Measurements from ENCODE around the gene GSDMA.

- no peak for TF ChIP-seq CTCF (IDR thresholded peaks at IDR 0.05)
- TF ChIP-seq POLR2AphosphoS5 (IDR thresholded peaks at IDR 0.05) = no peak
Observed at GRCh38 chr17:39972271-39972670, 9.5 kb downstream of the GSDMA start.
